HG03432 (cell line): ENCODE results near the gene PSMC4.

ENCODE experiments used
- ATAC-seq: cut with Tn5 transposase; IDR thresholded peaks from one replicate; pipeline ENCODE4 v1.9.1; 2021; ENCODE audit warnings: mild to moderate bottlenecking, moderate library complexity; ENCODE audit not compliant: unreplicated experiment

The PSMC4 gene

DNA sequence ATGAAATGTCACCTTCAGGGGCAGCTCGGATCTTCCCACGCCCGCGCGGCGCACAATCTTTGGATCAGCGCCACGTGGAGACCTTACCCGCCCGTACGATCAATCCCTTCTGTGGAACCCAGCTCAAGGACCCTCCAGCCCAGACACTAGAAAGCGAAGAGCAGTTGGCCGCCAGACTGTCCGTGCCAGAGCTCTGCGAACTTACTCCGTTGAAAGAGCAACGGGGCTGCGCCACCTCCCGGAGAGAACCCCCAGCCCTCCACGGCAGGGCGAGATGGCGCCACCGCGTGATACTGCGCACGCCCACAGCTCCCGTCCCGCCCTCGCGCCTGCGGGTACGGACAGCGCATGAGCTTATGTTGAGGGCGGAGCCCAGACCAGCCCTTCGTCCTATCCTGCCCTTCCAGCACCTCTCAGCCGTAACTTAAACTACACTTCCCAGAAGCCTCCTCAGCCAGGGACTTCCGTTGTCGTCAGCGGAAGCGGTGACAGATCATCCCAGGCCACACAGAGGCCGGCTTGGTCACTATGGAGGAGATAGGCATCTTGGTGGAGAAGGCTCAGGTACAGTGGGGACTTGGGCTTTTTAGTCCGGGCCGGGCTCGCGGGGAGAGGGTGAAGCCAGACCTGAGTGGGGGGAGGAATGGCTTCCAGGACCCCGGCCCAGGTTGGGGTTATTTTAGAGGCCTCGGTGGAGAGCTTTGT is at the start of gene PSMC4:
Gene PSMC4 (plus strand): TSS at position 491 of the 705 bp plus-strand sequence. CDS start 38 bp downstream, at position 529.
- peak; percentile 95 for ATAC-seq

DNA sequence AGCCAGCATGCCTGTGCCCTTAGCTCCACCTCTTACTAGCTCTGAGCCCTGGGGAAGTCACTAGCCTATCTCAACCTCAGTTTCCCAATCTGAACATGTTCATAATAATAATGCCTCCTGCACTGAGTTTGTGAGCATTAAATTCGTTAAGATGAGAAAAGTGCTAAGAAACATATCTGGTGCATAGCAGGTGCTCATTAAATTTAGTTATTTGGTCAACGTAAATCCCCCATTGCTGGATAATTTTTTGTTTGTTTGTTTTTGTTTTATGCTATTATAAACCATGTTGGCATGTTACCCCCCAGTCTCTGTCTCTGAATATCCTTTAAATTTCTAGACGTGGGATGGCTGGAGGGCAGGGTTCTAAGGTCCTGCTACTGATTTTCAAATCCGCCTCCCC is 47.1 kb upstream of the PSMC4 start:
- no peak for ATAC-seq

DNA sequence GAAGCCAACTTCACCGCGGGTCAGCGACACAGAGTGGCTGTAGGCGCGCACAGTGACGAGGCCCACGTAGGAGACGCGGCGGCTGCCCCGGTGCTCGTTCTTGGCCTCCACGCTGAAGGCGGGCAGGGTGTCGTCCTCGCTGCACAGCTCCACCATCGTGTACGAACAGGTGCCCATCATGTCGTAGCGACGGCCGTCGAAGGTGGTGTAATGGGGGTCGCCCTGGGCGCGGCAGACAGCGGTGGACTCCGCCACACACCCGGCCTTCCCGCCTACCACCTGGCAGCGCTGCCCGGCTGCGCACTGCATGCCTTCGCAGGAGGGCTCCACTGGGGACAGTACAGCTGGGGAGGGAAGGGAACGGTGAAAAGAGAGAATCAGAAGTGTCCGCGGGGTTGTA is 46.6 kb upstream of the PSMC4 start:
- ATAC-seq: no peak

DNA sequence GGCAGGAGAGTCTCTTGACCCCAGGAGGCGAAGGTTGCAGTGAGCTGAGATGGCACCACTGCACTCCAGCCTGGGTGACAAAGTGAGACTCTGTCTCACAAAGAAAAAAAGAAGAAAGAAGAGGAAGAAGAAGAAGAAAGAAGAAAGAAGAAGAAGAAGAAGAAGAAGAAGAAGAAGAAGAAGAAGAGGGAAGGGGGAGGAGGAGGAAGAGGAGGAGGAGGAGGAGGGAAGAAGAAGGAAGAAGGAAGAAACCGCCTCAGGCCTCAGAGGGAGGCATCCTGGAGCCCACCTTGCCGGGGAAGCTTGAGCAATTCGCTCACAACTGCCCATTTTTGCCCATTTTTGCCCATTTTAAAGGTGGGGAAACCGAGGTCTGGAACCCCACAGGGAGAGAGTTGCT is 46.0 kb upstream of the PSMC4 start:
- ATAC-seq: no peak

DNA sequence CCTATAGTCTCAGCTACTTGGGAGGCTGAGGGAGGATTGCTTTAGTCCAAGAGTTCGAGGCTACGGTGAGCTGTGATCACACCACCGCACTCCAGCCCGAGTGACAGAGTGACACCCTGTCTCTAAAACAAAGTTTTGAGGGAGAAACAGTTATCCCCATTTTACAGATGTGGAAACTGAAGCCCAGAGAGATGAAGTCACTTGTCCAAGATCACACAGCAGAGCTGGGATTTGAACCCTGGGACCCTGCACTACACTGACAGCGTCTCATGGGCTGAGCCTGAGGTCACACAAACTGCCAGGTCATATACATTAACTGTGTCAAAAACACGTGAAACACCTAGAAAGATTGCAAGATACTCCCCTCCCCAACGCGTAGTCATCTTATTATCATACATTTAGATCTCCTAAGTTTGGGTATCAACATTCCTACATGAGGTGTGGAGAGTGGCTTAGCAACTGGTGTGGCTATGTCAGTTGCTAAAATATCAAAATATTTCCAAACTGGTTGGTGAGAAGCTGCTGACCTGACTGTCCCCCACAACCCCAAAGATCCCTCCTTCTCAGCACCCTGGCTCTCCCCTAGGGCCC is 44.7 kb upstream of the PSMC4 start:
- ATAC-seq: no peak

DNA sequence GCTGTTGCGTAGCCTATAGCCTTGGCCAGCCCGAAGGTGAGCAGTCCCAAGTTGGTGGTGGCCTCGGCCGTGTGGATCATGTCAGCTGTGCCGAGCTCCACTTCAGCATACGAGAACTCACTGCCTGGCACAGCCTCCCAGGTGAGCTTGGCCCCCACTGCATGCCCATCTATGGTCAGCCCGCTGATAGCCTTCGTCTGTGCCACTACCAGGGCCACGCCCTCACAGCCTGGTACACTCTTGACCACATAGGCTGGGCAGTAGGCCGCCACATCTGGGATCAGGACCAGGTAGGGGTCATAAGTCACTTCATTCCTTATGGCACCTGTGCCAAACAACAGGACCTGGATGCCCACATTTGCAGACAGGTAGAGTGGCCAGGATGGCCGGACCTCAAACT is 43.9 kb upstream of the PSMC4 start:
- ATAC-seq: no peak

DNA sequence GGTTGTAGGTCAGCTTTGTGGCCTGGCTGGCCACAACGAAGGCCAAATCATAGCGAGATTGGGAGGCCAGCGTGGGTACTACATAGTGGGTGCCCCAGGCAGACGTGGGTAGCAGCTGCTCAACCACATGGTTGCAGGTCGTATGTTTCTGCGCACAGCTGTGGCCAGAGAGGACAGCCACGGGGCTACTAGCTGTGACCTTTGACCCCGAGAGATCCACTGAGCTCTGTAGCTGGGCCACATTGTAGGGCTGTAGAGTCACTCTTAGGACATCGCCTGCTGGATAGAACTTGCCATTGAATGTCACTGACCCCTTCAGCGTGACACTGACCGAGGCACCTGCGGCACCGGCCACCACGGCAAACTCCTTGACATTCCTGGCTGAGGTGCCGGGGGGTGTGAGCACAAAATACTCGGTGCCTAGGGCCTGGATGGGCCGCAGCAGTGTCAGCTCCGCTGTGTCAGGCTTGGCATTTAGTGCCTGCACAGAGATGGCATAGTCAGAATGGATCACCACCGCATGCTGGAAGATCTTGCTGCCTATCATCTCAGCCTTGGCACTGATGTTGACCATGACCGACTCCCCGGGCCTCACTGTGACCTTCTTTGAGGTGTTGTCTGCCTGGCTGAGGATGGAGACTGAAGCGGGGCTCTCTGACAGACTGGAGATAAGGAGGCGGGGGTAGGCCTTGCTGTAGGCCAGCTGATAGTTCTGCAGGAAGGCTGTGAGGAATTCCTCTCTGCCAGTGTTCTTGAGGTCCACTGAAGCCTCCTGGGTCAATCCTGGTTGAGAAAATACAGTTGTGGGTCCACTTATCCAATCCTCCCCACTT is 43.2 kb upstream of the PSMC4 start:
- ATAC-seq: no peak

DNA sequence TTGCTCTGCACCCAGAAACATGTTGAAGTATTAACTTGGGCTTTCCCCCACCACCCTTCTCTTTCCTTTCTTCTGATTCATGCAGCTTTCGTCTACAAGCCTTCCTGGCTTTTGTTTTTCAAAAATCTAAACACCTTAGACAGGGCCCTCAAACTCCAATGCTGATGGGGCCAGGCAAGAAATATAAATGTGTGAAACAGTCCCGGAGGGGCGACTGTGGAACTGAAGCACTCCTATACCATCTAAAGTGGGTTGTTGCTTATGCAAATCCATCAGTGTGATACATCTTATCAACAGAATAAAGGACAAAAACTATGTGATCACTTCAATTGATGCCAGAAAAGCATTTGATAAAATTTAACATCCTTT is 42.6 kb upstream of the PSMC4 start:
- ATAC-seq: no peak

DNA sequence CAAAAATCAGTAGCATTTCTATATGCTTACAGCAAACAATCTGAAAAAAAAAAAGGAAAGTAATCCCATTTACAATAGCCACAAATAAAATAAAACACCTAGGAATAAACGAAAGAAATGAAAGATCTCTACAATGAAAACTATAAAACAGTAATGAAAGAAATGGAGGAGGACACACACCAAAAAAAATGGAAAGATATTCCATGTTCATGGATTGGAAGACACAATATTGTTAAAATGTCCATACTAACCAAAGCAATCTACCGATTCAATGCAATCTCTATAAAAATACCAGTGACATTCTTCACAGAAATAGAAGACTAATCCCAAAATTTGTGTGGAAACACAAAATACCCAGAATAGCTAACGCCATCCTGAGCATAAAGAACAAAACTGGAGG is 41.2 kb upstream of the PSMC4 start:
- no peak for ATAC-seq

DNA sequence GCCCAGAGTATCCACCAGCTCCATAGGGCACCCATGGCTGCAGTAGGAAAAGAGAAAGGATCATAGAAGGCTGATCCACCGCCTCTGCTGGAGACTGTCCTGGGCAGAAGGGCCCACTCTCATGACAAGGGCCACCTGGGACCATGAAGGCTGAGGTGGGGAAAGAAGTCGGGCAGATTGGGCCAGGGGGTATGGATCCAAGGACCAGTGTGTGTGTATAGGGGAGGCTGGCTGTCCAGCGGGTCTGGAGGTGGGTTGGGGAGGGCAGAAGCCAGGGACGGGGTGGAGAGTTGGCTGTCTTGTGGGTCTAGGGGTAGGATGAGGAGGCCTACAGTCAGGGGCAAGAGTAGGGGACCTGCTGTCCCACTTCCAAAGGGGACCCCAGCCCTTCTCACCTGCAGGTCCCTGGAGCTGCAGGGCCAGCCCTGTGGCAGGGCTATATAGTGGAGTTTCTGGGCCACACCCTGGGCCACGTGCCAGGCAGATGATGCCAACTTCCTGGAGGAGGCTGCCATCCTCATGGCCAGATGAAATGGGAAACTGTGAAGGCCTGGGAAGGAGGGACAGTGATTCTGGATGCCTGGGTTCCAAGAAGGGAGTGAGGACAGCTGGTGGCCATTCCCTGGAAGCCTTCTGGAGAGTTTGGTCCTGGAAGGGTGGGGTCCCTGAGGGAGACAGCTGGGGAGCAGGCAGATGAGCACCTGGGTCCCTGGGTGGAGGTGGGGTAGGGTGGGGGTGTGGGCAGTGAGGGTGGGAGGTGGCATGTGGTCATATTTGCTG is 36.2 kb upstream of the PSMC4 start, which contains the start of gene FCGBP:
Gene FCGBP (minus strand): TSS at position 51 of the 780 bp plus-strand sequence.
- ATAC-seq: no peak

DNA sequence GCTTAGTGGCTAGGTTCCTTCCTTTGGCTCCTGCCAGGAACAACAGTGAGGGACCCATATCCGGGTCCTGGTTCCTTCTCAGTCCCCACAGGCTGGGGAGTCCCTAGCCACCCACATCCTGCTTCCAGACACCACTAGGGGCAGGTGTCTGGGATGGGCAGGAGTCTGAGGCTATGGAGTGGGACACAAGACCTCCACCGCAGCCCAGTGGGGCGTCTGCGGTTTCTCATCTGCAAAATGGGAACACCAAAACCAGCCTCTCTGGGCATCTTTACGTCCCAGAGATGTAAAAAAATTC is 35.7 kb upstream of the PSMC4 start:
- no peak for ATAC-seq

DNA sequence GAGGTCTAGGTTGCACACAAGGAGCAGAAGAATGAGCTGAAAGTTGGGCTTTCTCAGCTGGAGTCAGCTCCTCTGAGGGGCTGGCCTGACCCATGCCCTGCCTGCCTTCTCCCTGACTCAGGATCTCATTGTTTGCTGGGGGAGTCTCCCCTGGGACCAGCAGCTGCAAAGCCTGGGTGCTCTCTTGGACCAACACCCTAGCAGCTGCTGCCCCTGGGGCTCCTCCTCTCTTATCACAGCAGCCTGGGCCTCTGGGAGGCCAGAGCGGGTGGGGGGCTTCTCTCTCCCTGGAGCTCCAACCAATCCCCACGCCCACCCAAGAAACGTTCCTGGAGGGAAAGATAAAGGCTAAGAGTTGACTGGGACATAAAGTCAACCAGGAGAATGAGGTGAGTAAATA is 34.9 kb upstream of the PSMC4 start:
- ATAC-seq: no peak

DNA sequence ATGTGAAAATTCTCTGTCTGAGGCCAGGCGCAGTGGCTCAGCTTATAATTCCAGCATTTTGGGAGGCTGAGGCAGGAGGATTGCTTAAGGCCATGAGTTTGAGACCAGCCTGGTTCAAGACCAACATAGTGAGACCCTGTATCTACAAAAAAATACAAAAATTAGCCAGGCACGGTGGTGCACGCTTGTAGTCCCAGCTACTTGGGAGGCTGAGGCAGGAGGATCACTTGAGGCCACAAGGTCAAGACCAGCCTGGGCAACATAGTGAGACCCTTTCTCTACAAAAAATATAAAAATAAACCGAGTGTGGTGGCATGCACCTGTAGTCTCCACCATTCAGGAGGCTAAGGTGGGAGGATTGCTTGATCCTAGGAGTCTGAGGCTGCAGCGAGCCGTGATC is 34.3 kb upstream of the PSMC4 start:
- ATAC-seq: no peak

DNA sequence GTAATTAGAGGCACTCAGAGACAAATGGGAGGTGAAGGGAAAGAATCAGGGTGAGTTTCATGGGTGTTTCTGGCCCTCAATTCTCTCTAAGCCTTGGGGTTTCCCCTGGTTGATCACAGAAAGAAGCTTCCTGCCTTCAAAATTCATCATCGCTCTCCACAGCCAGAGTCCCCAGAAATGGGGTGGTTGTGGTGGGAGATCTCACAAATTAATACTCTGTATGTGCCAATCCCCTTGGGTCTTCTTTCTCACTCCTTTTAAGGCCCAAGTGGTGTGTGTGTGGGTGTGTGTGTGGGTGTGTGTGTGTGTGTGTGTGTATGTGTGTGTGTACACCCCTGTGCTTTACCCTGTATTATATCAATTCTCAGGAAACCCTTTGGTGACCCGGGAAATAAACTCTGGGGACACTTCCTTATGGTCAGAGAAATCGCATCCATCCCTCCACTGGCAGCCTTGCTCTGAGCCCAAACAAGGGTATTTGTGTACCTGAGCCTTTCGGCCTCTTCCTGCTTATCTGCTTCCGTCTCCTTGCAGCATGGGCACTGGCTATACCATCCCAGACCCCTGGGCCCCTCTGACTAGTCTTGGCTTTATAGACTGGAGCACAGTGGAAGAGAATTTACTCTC is 33.8 kb upstream of the PSMC4 start:
- ATAC-seq: no peak

DNA sequence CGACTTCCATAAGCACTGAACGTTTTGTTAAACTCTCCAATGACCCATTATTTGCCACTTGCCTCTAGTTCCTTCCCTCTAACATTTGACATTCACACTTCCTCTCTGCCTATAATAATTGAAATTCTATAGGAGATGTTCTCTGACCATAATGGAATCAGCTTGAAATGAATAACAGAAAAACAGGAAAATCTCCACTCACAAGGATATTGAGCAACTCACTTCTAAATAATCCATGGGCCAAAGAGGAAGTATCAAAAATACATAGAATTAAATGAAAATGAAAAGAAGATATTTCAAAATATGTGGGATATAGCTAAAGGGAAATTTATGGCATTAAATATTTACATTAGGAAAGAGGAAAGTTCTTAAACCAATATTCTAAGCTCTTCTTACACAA is 33.2 kb upstream of the PSMC4 start:
- ATAC-seq: no peak

DNA sequence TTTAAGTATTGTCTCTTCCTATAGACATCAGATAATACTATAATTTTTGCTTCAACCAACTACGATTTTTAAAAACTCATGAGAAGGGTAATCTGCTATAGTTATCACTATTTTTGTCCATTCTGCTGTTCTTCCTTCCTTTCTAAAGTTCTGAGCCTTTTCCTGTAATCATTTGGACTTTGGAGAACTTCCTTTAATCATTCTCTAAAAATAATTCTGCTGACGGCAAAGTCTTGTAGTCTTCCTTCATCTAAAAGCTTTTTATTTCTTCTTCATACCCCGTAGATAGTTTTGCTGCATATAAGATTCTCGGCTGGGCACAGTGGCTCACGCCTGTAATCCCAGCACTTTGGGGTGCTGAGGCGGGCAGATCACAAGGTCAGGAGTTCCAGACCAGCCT is 31.4 kb upstream of the PSMC4 start:
- ATAC-seq: no peak

DNA sequence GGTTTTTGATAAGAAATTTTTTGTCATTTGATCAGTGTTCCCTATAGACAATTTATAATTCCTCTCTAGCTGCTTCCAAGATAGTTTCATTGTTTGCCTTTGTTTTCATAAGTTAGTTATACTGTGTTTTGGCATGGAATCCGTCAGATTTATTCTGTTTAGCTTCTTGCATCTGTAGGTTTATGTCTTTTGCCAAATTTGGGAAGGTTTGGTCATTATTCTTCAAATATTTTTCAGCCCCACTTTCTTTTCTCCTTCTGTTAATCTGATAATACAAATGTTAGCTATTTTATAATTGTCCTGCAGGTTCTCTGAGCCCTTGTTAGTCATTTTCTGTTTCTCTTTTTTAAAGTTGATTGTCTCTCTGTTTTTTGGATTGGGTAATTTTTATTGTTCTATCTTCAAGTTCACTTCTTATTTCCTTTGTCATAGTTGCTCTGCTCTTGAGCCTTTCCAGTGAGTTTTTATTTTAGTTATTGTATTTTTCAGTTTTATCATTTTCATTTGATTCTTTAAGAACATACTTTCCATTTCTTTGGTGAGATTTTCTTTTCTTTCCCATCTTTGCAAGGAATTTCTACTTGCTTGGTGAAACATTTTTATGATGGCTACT is 30.6 kb upstream of the PSMC4 start:
- ATAC-seq: no peak

DNA sequence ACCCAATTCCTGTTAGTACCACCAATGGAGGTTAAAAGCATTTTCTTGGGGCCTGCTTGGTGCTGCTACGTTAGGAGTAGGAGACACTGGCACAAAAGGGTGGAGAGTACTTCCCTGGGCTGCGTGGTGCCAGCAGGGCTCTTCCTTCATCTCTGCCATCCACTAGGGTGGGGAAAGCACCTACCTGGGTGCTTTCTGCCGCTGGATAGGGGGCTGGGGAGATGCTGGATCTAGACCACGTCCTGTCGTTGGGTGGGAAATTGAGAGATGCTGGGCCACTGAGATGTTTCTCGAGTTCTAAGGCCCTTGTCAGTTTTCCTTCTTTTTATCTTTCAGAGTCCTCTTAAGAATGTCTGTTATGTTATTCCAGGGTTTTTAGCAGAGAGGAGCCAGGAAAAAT is 29.8 kb upstream of the PSMC4 start:
- ATAC-seq: no peak

DNA sequence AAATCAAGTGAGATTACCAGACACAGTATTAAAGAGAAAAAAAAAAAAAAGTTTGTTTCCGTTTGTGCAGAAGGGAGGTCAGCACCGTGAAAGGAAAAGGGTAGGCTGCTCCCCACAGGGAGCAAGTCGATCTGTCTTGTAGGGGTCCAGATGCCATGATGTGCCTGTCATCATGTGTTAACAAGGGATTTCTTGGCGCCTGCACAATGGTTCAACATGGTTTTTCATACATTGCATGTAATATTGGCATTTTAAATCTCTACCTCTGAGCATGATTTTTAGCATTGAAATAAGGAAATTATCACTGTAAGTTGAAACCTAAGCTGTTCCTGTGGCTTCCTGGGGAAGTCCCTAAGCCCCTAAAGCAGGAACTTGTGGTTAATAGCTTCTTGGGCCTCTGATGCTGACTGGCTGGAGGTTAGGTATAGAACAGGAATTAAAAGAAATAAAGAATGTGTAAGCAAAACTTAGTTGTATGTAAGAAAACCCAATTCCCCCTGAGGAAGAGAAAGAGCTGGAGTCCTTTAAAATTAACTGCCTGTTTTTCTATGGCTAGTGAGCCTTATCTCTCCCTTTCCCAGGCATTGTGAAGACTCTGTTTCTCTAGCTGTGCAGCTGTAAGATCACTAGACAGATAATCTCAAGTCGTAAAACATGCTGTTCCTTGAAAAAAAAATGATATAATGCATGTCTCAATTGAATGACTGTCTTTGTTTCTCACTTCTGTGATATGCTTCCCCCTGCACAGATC is 29.2 kb upstream of the PSMC4 start:
- peak; percentile 62 for ATAC-seq

DNA sequence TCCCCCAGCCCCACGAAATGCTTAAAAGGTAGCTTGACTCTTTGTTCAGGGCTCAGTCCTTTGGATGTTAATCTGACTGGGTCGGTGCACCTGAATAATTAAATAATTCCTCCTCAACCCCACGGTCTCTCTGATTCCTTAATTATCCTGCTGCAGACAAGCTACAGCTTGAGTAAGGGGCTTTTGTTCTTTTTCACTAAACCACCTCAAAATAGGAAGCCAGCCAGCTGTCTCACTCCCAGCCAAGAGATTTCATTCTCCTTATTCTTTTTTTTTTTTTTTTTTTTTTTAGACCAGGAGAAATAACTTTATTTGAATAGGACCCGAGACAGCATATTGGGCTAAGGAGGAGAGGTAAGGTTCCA is 28.6 kb upstream of the PSMC4 start:
- no peak for ATAC-seq
